ENCODE results near the gene REXO1. TPM values are rescaled to one million over a fixed set of nuclear protein-coding genes. Genes with fewer than 3 reads are reported as not detected.

The REXO1 gene
- total RNA-seq, 2 donors from 2014 or later = 42.0 to 51.7 TPM

DNA sequence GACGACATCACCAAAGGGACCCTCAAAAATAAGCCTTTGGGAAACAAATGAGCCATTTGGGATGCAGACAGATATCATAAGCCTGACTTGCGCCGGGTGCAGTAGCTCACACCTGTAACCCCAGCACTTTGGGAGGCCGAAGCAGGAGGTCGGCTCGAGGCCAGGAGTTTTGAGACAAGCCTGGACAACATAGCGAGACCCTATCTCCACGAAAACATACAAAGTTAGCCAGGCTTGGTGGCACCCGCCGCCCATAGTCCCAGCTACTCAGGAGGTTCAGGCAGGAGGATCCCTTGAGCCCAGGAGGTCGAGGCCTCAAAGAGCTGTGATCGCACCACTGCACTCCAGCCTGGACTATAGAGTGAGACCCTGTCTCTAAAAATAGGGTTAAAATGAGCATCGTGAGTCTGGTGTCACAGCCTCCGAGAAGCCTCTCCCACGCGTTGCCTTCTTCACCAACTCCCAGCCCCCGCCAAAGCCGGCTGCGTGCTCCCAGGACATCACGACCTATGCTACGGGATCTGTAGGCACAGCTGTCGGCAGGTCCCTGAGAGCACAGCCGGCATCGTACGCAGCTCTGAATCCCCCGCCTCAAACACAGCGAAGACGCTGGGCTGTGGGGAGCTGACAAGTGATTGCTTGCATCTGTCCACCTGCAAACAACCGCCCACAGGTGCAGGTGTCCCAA is 1.6 kb downstream of the REXO1 start:
- Histone ChIP-seq H3K27ac (no peak overlapping the region), H3K9ac (ENCODE audit: low read depth in 2 of 2, low read length in 2 of 2) (peak overlapping the region; percentile 81 to 93), H3K27me3 (no peaks in the 10 kb centered on the region), H3K4me1 (peaks cover 15% of the 10 kb centered on the region), H3K36me3 (no peaks in the 10 kb centered on the region), H3K9me3 (no peaks in the 10 kb centered on the region), H3K4me3 (peak overlapping the region; percentile 100)
- intact Hi-C loops (cut with DNase I) = no loop called here
- DNase-seq = no peak
- TF ChIP-seq, protein P1, sequence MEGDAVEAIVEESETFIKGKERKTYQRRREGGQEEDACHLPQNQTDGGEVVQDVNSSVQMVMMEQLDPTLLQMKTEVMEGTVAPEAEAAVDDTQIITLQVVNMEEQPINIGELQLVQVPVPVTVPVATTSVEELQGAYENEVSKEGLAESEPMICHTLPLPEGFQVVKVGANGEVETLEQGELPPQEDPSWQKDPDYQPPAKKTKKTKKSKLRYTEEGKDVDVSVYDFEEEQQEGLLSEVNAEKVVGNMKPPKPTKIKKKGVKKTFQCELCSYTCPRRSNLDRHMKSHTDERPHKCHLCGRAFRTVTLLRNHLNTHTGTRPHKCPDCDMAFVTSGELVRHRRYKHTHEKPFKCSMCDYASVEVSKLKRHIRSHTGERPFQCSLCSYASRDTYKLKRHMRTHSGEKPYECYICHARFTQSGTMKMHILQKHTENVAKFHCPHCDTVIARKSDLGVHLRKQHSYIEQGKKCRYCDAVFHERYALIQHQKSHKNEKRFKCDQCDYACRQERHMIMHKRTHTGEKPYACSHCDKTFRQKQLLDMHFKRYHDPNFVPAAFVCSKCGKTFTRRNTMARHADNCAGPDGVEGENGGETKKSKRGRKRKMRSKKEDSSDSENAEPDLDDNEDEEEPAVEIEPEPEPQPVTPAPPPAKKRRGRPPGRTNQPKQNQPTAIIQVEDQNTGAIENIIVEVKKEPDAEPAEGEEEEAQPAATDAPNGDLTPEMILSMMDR (IDR thresholded peaks at IDR 0.05) = no peak

DNA sequence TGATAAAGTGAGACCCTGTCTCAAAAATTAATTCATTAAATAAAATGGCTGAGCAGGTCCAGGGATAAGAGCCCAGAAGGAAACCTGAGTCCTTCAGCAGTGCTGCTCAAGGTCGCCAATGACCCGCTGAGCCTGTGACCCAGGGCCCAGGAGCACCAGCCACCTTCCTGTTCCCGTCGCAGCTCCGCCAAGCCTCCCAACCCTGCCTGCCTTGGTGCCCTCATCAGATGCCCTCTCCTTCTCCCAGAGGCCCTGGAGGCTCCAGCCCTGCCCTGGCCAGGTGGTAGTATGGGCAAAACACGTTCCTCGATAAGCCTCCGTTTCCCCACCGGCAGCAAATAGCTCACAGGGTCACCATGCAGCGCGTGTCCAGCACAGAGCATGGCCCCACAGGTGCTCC is 2.6 kb downstream of the REXO1 start:
- Histone ChIP-seq H3K4me1 (peaks cover 22% of the 10 kb centered on the region), H3K9ac (ENCODE audit: low read depth in 2 of 2, low read length in 2 of 2) (no peak overlapping the region), H3K4me3 (no peak overlapping the region), H3K9me3 (no peaks in the 10 kb centered on the region), H3K27me3 (no peaks in the 10 kb centered on the region), H3K36me3 (no peaks in the 10 kb centered on the region), H3K27ac (no peak overlapping the region)
- TF ChIP-seq, protein P1 (IDR thresholded peaks at IDR 0.05) = no peak
- intact Hi-C loops (cut with DNase I) = no loop called here
- no peak for DNase-seq

DNA sequence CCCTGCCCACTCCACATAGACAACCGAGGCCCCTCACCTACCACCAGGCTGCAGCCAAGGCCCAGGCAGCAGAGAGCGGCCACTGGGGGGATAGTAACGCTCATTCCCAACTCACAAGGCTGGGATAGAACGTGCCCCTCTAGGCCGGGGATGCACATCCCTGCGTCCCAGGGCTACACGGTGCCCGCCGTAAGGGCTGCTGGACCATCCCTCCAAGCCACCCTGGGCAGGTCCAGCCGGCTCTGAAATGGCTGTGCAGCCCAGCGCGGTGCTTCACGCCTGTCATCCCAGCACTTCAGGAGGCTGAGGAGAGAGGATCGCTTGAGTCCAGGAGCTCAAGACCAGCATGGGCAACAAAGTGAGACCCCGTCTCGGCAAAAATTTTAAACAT is 3.2 kb downstream of the REXO1 start:
- TF ChIP-seq, protein P1 (IDR thresholded peaks at IDR 0.05) = no peak
- Histone ChIP-seq H3K4me3 (no peak overlapping the region), H3K4me1 (peaks cover 28% of the 10 kb centered on the region), H3K27ac (no peak overlapping the region), H3K36me3 (no peaks in the 10 kb centered on the region), H3K27me3 (no peaks in the 10 kb centered on the region), H3K9ac (ENCODE audit: low read depth in 2 of 2, low read length in 2 of 2) (no peak overlapping the region), H3K9me3 (no peaks in the 10 kb centered on the region)
- DNase-seq = no peak
- intact Hi-C loops (cut with DNase I) = no loop called here

DNA sequence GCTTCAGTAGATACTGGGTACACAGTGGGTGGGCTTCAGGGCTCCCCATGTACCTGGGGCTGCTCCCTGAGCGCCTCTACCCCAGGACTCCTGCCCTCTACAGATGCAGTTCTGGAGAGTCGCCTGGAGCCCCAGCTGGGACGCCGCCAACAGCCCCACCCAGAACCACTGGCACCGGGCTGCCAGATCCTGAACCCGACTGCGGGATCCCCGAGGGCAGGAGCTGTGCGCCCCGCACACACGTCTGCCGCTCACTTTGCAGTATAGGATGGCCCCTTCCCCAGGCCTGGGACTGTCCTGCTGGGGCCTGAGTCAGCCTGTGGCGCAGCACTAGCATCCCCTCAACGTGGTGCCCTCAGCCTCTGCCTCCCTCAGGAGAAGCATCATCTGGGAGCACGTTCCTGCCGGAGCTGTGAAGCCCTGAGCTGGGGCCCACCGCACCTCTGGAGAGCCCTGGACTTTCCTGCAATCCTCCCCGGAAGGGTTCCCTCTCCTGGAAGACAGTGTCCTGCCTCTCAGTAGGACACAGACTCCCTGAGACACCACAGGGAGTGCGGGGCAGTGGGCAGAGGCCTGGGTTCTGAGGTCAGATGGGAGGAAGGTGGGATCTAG is 3.7 kb downstream of the REXO1 start:
- H3K9ac ChIP-seq (ENCODE audit: low read depth in 2 of 2, low read length in 2 of 2) = peak overlapping the region in 1 of 2 donors; percentile 40
- TF ChIP-seq, protein P1 (IDR thresholded peaks at IDR 0.05) = no peak

DNA sequence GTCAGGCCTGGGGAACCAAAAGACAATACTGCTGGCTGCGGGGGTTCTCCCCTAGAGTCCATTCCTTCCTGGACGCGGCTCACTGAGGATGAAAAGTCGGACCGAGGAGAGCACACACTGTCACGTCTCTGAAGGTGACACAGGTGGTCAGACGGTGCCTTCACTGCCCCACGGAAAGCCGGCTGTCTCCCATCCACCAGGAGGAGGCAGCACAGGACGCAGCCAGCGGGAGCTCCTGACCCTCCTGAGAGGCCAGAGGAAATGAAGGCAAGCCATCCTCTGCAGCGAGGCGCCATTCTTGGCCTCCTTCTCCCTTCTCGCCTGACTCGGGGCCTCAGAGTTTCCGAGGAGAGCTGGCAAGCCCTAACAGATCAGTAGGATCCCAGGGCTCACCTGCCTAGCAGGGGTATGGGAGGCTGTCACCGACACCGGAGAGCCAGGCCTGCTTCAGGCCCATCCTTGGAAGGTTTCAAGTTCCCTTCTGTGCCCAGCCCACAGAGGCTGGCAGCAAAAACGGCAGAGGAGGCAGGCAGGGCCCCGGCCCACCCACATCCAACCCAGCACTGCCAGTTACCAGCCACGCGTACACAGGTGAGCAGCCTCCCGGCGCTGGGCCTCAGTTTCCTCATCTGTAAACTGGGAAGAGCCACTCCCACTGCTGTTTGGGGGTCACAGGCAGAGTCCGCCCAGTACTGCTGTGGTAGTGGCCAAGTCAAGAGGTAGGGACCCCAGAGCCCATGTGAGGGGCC is 4.5 kb downstream of the REXO1 start:
- Histone ChIP-seq H3K4me1 (peaks cover 37% of the 10 kb centered on the region), H3K9ac (ENCODE audit: low read depth in 2 of 2, low read length in 2 of 2) (peak overlapping the region in 1 of 2 donors; percentile 12), H3K27me3 (no peaks in the 10 kb centered on the region), H3K4me3 (no peak overlapping the region), H3K9me3 (no peaks in the 10 kb centered on the region), H3K27ac (no peak overlapping the region), H3K36me3 (no peaks in the 10 kb centered on the region)
- TF ChIP-seq, protein P1 (IDR thresholded peaks at IDR 0.05) = no peak
- intact Hi-C loops (cut with DNase I) = no loop called here
- DNase-seq = no peak

More for the DNA sequence above, 3.7 kb downstream of the REXO1 start:
- H3K27me3 ChIP-seq = no peaks in the 10 kb centered on the region
- H3K9me3 ChIP-seq = no peaks in the 10 kb centered on the region
- H3K4me3 ChIP-seq = no peak overlapping the region
- DNase-seq = no peak
- H3K27ac ChIP-seq = no peak overlapping the region
- H3K4me1 ChIP-seq = peaks cover 32% of the 10 kb centered on the region
- intact Hi-C loops (cut with DNase I) = no loop called here
- no peaks in the 10 kb centered on the region for H3K36me3 ChIP-seq
